HG02610 (cell line): ENCODE measurements around the gene KCTD2.

Source experiments
- ATAC-seq: cut with Tn5 transposase; IDR thresholded peaks from one replicate; pipeline ENCODE4 v1.9.1; 2021; ENCODE audit warnings: mild to moderate bottlenecking, moderate library complexity; ENCODE audit not compliant: unreplicated experiment

KCTD2 gene

GRCh38 chr17:75094871-75095399 is 47.9 kb downstream of the KCTD2 start:
- no peak for ATAC-seq

DNA sequence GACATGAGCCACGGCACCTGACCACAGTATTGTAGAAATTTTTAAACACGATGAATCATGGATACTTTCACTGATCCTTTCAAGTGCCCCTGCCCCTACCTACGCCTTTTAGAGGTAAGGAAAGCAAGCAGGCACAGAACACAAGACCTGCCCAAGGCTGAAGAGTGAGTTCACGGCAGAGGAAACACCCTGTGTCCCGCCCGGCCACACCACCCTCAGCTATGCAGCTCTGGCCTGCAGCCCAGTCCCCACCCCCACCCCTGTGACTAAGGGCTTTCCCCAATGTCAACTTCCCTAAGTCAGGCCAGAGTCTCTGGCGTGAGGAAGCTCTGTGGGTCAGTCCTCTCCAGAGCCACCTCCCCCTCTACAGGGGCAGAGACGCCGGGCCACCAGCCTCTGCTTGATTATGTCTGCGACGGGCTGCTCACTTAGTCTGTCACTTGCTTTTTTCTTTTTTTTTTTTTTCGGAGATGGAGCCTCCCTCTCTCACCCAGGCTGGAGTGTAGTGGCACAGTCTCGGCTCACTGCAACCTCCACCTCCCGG is 49.1 kb downstream of the KCTD2 start:
- no peak for ATAC-seq

GRCh38 chr17:75097865-75098264 is 50.8 kb downstream of the KCTD2 start:
- ATAC-seq = no peak

DNA sequence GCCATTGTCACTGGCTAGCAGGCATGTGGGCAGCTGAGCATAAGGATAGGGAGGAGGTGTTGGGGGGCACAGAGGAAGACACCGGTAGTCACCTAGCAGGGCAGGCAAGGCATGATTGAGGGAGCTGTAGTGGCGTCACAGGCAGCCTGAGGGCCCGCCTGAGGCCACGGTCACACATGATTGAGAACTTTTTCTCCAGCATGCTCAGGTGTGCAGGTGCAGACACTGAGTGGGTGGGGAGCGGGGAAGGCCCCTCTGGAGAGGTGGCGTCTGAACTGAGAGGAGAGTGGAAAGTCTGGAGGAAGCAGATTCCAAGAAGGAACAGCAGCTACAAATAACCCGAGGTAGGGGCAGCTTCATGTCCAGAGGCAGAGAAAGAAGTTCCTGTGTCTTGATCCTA is 51.8 kb downstream of the KCTD2 start:
- no peak for ATAC-seq

- no peak for ATAC-seq
These were observed 53.0 kb downstream of the KCTD2 start for GRCh38 chr17:75099881-75100595.

DNA sequence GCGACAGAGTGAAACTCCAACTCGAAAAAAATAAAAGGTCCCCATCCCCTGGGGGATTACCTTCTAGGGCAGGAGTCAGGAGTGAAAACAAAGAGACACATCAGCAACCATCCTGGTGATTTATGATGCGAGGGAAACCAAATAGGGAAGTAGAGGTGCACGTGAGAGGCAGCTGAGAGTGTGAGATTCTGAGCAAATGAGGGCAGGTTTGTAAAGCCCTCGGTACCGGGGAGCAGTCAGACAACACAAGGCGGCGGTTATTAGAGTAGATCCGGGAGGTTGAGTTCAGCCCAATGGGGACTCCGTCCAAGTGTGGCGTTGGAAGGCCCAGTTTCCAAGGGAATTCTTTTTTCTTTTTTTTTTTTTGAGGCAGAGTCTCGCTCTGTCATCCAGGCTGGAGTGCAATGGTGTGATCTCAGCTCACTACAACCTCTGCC is 55.4 kb downstream of the KCTD2 start:
- no peak for ATAC-seq

DNA sequence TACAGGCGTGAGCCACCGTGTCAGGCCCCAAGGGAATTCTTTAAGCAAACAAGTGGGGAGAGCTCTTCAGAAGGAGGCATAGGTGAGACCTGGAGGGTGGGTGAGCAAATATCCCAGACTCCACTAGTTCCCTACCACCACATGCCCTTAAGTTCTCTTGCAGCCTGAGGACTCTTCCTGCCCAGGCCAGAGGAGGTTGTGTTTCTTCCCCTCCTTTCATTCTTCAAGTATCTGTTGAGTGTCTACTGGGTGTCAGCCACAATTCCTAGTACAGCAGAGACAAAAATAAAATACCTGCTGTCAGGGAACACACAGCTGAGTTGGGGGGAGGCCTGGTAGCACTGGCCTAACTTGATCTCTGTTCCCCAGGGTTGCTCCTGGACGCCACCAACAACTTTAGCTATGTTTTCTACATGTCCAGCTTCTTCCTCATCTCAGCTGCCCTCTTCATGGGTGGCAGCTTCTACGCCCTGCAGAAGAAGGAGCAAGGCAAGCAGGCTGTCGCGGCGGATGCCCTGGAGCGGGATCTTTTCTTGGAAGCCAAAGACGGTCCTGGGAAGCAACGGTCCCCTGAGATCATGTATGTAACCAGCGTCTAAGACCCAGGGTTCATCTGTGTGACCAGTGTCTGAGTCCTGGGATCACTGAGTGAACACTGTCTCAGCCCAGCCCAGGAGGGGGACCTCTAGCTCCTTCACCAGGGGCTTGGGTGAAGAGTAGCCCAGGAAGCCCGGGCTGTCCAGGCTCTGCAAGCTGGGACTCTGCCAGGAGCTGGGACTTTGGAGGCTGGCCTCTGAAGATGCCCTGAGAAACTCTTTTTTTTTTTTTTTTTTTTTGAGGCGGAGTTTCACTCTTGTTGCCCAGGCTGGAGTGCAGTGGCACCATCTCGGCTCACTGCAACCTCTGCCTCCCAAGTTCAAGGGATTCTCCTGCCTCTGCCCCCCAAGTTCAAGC is 56.9 kb downstream of the KCTD2 start:
- ATAC-seq = no peak

- no peak for ATAC-seq
These were observed 58.4 kb downstream of the KCTD2 start for GRCh38 chr17:75105126-75106080.

- ATAC-seq = no peak
These were observed 61.2 kb downstream of the KCTD2 start for GRCh38 chr17:75108193-75108592.

DNA sequence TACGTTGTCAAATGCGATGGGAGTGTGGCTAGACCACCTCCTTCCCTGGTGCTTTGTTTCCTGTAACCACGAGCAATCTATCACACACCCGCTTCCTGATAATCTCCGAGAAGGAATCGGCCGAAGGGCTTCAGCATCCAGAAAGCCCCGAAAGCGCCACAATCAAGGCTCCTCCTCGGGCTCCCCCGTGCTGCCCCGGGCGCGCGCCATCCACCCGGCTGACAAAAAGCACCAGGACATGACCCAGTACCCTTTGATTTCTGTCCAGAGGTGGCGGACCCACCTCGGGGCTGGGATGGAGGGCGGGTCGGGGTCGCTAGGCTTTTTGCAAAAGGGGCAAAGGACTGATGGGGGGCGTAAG is 62.0 kb downstream of the KCTD2 start:
- ATAC-seq = no peak

DNA sequence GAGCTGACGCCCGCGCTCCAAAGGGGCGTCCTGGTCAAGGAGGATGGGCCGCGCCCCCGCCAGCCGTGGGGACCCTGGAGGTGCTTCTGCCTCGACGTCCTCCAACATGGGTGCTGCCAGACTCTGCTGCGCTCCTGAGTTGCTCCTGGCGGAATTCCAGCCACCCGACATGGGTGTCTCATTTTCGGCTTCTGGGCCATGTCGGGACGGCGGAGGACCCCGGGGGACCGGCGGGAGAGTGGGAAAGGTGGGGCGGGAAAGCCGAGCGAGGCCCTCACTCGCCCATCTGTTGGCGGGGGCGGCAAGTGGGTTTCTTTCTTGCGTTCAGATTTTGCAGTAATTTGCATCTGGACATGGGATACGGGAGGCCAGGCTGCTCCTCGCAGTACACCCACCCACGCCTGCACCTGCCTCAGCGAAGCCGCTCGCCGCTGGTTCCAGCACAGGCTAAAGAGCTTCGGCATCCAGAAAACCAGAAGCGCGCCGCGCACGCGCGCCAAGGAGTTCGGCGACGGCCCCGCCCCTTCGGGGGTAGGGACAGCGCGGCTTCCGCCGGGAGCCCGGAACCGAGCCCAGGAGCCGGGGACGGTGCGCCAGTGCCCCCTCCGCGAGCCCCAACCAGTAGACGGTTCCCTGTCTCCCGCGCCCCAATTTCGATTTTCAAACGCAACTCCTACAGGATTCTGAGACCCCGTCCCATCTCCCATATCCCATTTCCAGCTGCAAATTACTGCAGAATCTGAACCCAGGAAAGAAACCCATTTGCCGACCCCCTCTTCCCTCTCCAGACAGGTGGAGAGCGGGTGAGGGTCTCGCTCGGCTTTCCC is 62.6 kb downstream of the KCTD2 start, which contains the start of gene ARMC7:
TSS of gene ARMC7 (plus strand) at position 563 of the 827 bp plus-strand sequence. CDS start 320 bp downstream, outside the sequence.
- ATAC-seq = peak; percentile 69

- no peak for ATAC-seq
These were observed 63.4 kb downstream of the KCTD2 start for GRCh38 chr17:75110234-75110937.

- no peak for ATAC-seq
These were observed 64.8 kb downstream of the KCTD2 start for GRCh38 chr17:75111777-75112335.

- ATAC-seq = peak; percentile 27
These were observed 67.0 kb downstream of the KCTD2 start for GRCh38 chr17:75113798-75114551.

DNA sequence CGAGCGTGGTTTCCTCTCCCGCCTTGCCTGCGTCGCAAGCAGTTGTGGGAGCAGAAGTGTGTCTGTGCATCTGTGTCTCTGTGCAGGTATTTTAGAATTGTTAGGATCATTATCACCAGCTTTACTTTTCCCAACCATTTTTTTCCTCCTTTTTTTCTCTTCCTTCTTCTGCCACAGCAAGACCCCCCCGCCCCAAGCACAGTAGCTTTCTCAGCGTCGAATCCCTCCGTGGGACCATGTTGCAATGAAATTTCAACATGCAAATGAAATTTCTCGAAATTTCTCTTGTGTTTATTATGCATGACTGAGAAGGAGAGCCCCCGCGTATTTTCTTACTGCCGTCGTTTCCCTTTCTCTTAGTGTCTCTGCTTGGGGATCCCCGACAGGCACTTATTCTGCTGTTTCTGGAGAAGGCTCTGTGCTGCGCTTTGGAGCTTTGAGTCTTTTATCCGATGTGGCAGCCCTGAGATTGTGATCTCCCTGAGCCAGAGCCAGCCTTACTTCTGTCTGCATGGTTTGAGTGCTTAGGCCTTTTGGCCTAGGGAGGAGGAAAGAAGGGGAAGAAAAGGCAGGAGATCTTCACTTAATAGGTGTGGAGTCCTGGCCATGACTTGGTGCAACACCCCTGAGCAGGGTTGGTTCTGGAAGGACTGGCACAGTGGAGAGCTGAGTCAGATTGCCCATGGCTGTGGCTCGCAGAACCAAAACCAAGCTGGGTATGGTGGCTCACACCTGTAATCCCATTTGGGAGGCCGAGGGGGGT is 67.7 kb downstream of the KCTD2 start:
- no peak for ATAC-seq
